HepG2 (cell line): ENCODE data around the gene KRTAP10-10. TPM values are rescaled to one million over a fixed set of nuclear protein-coding genes. Genes with fewer than 3 reads are reported as not detected.
"Not testable (repeated sequence)": the region's sequence is repeated elsewhere in the genome, so short reads cannot be mapped to it uniquely, and the experiment has no call there.

Source experiments
- ATAC-seq: fragments of 200-7000 bp; cut with Tn5 transposase; 3 replicates; pipeline ENCODE4 v1.9.1; 2020; ENCODE audit warnings: mild to moderate bottlenecking, moderate library complexity
- BruUV-seq: library from RNA; stranded (reverse); fragments of 400-500 nt; replicated peaks from 2 replicates; lab custom pipeline; 2021; lab: Mats Ljungman, UMichigan
- CTCF ChIA-PET: fragments of 300-600 bp; formaldehyde crosslinking; extraction: SDS; loops from one replicate; lab custom pipeline; 2021; ENCODE audit warnings: low total read pairs, inconsistent platforms, low intra/inter-chr PET ratio; lab: Yijun Ruan, JAX
- POLR2A ChIA-PET: fragments of 350-600 bp; sonication (Branson Sonifier 250); formaldehyde crosslinking; loops from one replicate; lab custom pipeline; 2020; ENCODE audit warnings: antibody characterized with exemption, inconsistent platforms; lab: Yijun Ruan, JAX
- DNase-seq: peaks from one replicate; pipeline ENCODE4 v3.0.0-alpha.2; 2015; ENCODE audit warnings: low spot score
- FAIRE-seq: peaks from 3 replicates; lab custom pipeline; 2011; peaks lifted over from hg19 to GRCh38; lab: Jason Lieb, UNC
- H2AFZ ChIP-seq: one replicate; pipeline ENCODE4 v1.6.1; 2011; ENCODE audit warnings: low read length, inconsistent platforms
- H3K27ac ChIP-seq: fragments of 300-600 bp; 3 replicates; pipeline ENCODE4 v1.8.0; 2011; ENCODE audit warnings: mixed run types, mild to moderate bottlenecking, mixed read lengths, low read length, inconsistent platforms; ENCODE audit not compliant: insufficient read depth; ENCODE audit errors: extremely low read length
- H3K27me3 ChIP-seq, 2 experiments: fragments of 200-600 bp in 1 of 2; 2 replicates in 1 of 2; 3 replicates in 1 of 2; pipeline versions ENCODE4 v1.6.0 to v1.8.0; 2011; ENCODE audit warnings: low read length in 2 of 2, mild to moderate bottlenecking in 2 of 2, moderate library complexity in 2 of 2, inconsistent platforms in 1 of 2; ENCODE audit not compliant: insufficient read depth in 2 of 2, control insufficient read depth in 1 of 2
- H3K36me3 ChIP-seq, 2 experiments: fragments of 200-600 bp in 1 of 2; replicated peaks in 1 of 2; 2 replicates in 1 of 2; 3 replicates in 1 of 2; pipeline versions ENCODE4 v1.5.1 to v1.8.0; 2011; ENCODE audit warnings: low read length in 2 of 2, inconsistent platforms in 1 of 2; ENCODE audit not compliant: insufficient read depth in 2 of 2, control insufficient read depth in 1 of 2
- H3K4me1 ChIP-seq: 2 replicates; pipeline ENCODE4 v1.5.1; 2012; ENCODE audit warnings: low read length, inconsistent platforms; ENCODE audit not compliant: insufficient read depth
- H3K4me2 ChIP-seq: 2 replicates; pipeline ENCODE4 v1.6.0; 2011; ENCODE audit warnings: low read depth, low read length, inconsistent platforms
- H3K4me3 ChIP-seq, 3 experiments: fragments of 200-600 bp in 1 of 3; sonication (generic), shearing (Covaris generic) in 1 of 3; replicated peaks in 1 of 3; 2 replicates each; pipeline ENCODE4 v1.5.1; 2011 to 2016; ENCODE audit warnings: low read length in 3 of 3, inconsistent platforms in 2 of 3, low read depth in 2 of 3, mild to moderate bottlenecking in 2 of 3, control low read depth in 1 of 3, mixed read lengths in 1 of 3; ENCODE audit not compliant: insufficient read depth in 1 of 3
- H3K79me2 ChIP-seq: one replicate; pipeline ENCODE4 v1.6.1; 2011; ENCODE audit warnings: low read length, inconsistent platforms; ENCODE audit not compliant: insufficient read depth
- H3K9ac ChIP-seq: 2 replicates; pipeline ENCODE4 v1.6.0; 2011; ENCODE audit warnings: mild to moderate bottlenecking, low read depth, low read length, inconsistent platforms; ENCODE audit not compliant: insufficient read depth
- H3K9me3 ChIP-seq: 2 replicates; pipeline ENCODE4 v1.5.1; 2012; ENCODE audit warnings: mild to moderate bottlenecking, low read length
- H4K20me1 ChIP-seq: 2 replicates; pipeline ENCODE4 v1.6.0; 2011; ENCODE audit warnings: inconsistent platforms, mild to moderate bottlenecking, low read length, moderate library complexity; ENCODE audit not compliant: insufficient read depth
- ARNTL ChIP-seq: sonication (generic); formaldehyde crosslinking; IDR thresholded peaks from 2 replicates; pipeline ENCODE4 v1.4.0; 2020; ENCODE audit warnings: mild to moderate bottlenecking, missing genetic modification reagents
- EP300 ChIP-seq, 3 experiments: sonication (generic) in 1 of 3; formaldehyde crosslinking in 1 of 3; IDR thresholded peaks; 2 replicates each; pipeline versions ENCODE4 v1.5.1 to v1.6.1; 2011 to 2020; ENCODE audit warnings: low read depth in 2 of 3, low read length in 2 of 3, borderline replicate concordance in 1 of 3, improper control_type of control experiment in 1 of 3, mild to moderate bottlenecking in 1 of 3, missing genetic modification reagents in 1 of 3, moderate library complexity in 1 of 3
- JARID2 ChIP-seq: sonication (generic); formaldehyde crosslinking; IDR thresholded peaks from 2 replicates; pipeline ENCODE4 v1.8.1; 2023; ENCODE audit warnings: missing genetic modification reagents, inconsistent platforms; ENCODE audit not compliant: insufficient replicate concordance
- KLF12 ChIP-seq: sonication (generic); formaldehyde crosslinking; IDR thresholded peaks from 2 replicates; pipeline ENCODE4 v1.4.0; 2020; ENCODE audit warnings: missing genetic modification reagents, borderline replicate concordance
- MAZ ChIP-seq, 2 experiments: sonication (generic) in 1 of 2; formaldehyde crosslinking in 1 of 2; IDR thresholded peaks; 2 replicates each; pipeline versions ENCODE4 v1.5.0 to v1.6.1; 2012 to 2020; ENCODE audit warnings: low read depth in 2 of 2, mild to moderate bottlenecking in 2 of 2, borderline replicate concordance in 1 of 2, improper control_type of control experiment in 1 of 2, low read length in 1 of 2, missing genetic modification reagents in 1 of 2, moderate library complexity in 1 of 2
- NR3C1 ChIP-seq: sonication (generic); formaldehyde crosslinking; IDR thresholded peaks from 2 replicates; pipeline ENCODE4 v1.4.0; 2020; ENCODE audit warnings: missing genetic modification reagents
- PAWR ChIP-seq: sonication (generic); formaldehyde crosslinking; IDR thresholded peaks from 2 replicates; pipeline ENCODE4 v1.4.0; 2020; ENCODE audit warnings: missing genetic modification reagents, mild to moderate bottlenecking, borderline replicate concordance
- SRSF1 ChIP-seq: fragments of 200-400 bp; formaldehyde crosslinking; optimal IDR thresholded peaks from 2 replicates; pipeline ENCODE3; 2017; ENCODE audit warnings: mild to moderate bottlenecking, low read depth, low read length, moderate library complexity
- ZFYVE20 ChIP-seq: sonication (generic); formaldehyde crosslinking; IDR thresholded peaks from 2 replicates; pipeline ENCODE4 v1.8.0; 2023; ENCODE audit warnings: low read depth, mild to moderate bottlenecking, moderate library complexity, missing genetic modification reagents, borderline replicate concordance
- ZMAT3 ChIP-seq: sonication (generic); formaldehyde crosslinking; conservative IDR thresholded peaks from 2 replicates; pipeline ENCODE4 v1.7.0; 2021; ENCODE audit warnings: missing genetic modification reagents
- ZNF143 ChIP-seq: sonication (generic); formaldehyde crosslinking; IDR thresholded peaks from 2 replicates; pipeline ENCODE4 v1.4.0; 2020; ENCODE audit warnings: missing genetic modification reagents
- WGBS: methylation state at CpG from one replicate; pipeline ENCODE4 v1.1.6; 2017; ENCODE audit warnings: low lambda C conversion rate; 5-methylcytosine and 5-hydroxymethylcytosine counted together
- in situ Hi-C: cut with HindIII; loops from 2 replicates; pipeline ENCODE4 v1.10.0; 2017; ENCODE audit warnings: low pct_unique_long_range_greater_than_20kb; ENCODE audit not compliant: extremely low pct_ligation_motif_present
- intact Hi-C: fragments of 100-400 bp; cut with micrococcal nuclease; formaldehyde crosslinking; loops from one replicate; pipeline ENCODE4 v1.10.0; 2022; ENCODE audit not compliant: unreplicated experiment
- polyA plus RNA-seq, 8 experiments: library from polyadenylated mRNA; depleted of rRNA in 3 of 8; stranded (reverse) in 7 of 8; unstranded in 1 of 8; fragments of >200 nt; fragmentation: Illumina TruSeq in 4 of 8; extraction: Trizol in 4 of 8; gene quantifications; 2 replicates each; pipeline versions ENCODE4 v1.2.1 to v1.2.3, GENCODE V29; 2011 to 2016; ENCODE audit warnings: low read depth in 4 of 8, missing spikeins in 1 of 8, mixed read lengths in 1 of 8; ENCODE audit not compliant: insufficient read depth in 1 of 8
- total RNA-seq, 5 experiments: library from RNA; depleted of rRNA; stranded (reverse); fragments of >200 nt; fragmentation: Illumina TruSeq; extraction: Trizol; gene quantifications; 2 replicates each; pipeline ENCODE4 v1.2.3, GENCODE V29; 2016; ENCODE audit warnings: low read depth in 1 of 5

Gene KRTAP10-10
- total and polyA plus RNA-seq, 2 of the 13 experiments (the other 11 are each of a cell fraction or from before 2014, with no cell fraction given) = not detected

GRCh38 chr21:44609193-44609592, 28.0 kb upstream of the KRTAP10-10 start (continued):
- TF ChIP-seq EP300 (IDR thresholded peaks at IDR 0.05; ENCODE audit: low read depth in 2 of 2, low read length in 2 of 2) = no peak
- TF ChIP-seq EP300 (CRISPR knock-in tag; IDR thresholded peaks at IDR 0.05; ENCODE audit: borderline replicate concordance) = no peak
- no peak for TF ChIP-seq PAWR
- TF ChIP-seq MAZ (IDR thresholded peaks at IDR 0.05; ENCODE audit: borderline replicate concordance, low read depth, low read length) = no peak
- no peak for TF ChIP-seq MAZ (CRISPR knock-in tag; IDR thresholded peaks at IDR 0.05; ENCODE audit: low read depth)
- no peak for TF ChIP-seq ZNF143 (CRISPR knock-in tag)
- TF ChIP-seq NR3C1 = no peak
- TF ChIP-seq JARID2 (CRISPR knock-in tag) = no peak
- TF ChIP-seq ARNTL (CRISPR knock-in tag) = no peak
- TF ChIP-seq SRSF1 = no peak
- TF ChIP-seq KLF12 (CRISPR knock-in tag) = no peak
- TF ChIP-seq ZMAT3 (CRISPR knock-in tag) = no peak
- no peak for TF ChIP-seq ZFYVE20 (CRISPR knock-in tag)
- TF ChIP-seq, all 625 proteins: peak for 0

GRCh38 chr21:44610157-44610843, 26.9 kb upstream of the KRTAP10-10 start:
- POLR2A ChIA-PET, H3K4me3 ChIP-seq, H4K20me1 ChIP-seq, H3K4me2 ChIP-seq, H3K4me1 ChIP-seq, DNase-seq, H3K36me3 ChIP-seq, FAIRE-seq, H3K27ac ChIP-seq, ATAC-seq, intact Hi-C loops, in situ Hi-C loops, CTCF ChIA-PET, H3K79me2 ChIP-seq, H2AFZ ChIP-seq, BruUV-seq, H3K9ac ChIP-seq: not testable (repeated sequence)
- H3K27me3 ChIP-seq = peaks cover 1 to 13% of the 10 kb centered on the region in 2 experiments; a peak in 3 of 5 replicates
- H3K9me3 ChIP-seq = peaks cover 24% of the 10 kb centered on the region; the same call in 1 of the 2 replicates
- WGBS = 65% methylated on average over 7 of the region's 7 CpGs
